ENCODE data around the gene HABP4.

HABP4 gene, protein sequence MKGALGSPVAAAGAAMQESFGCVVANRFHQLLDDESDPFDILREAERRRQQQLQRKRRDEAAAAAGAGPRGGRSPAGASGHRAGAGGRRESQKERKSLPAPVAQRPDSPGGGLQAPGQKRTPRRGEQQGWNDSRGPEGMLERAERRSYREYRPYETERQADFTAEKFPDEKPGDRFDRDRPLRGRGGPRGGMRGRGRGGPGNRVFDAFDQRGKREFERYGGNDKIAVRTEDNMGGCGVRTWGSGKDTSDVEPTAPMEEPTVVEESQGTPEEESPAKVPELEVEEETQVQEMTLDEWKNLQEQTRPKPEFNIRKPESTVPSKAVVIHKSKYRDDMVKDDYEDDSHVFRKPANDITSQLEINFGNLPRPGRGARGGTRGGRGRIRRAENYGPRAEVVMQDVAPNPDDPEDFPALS

DNA sequence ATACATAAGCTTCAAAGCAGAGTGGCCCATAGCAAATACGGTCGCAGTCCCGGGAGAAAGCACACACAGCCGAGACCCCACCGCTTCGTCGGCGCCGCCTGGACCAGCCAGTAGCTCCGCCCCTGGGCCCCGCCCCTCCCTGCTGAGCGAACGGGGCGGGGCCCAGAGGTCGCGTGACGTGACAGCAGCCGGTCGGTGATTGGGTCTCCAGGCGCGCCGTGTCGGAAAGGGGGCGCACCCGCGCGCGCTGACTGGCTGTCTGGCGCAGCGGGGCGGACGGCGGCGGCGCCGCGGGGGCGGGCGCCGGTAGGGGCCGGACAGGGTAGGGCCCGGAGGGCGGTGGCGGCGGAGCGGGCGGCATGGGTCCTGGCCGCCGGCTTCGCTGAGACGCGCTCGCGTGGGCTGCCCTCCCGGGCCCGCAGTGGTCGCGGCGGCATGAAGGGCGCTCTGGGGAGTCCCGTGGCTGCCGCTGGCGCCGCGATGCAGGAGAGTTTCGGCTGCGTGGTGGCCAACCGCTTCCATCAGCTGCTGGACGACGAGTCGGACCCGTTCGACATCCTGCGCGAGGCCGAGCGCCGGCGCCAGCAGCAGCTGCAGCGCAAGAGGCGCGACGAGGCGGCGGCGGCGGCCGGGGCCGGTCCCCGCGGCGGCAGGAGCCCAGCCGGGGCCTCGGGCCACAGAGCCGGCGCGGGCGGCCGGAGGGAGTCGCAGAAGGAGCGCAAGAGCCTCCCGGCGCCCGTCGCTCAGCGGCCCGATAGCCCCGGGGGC lies at the start of gene HABP4:
Gene HABP4 (plus strand): TSS at position 325 of the 768 bp plus-strand sequence. CDS start 111 bp downstream, at position 436.
- peak within 1 kb of the TSS; percentile 59 for H3K4me3 ChIP-seq (ENCODE audit: low read depth, low read length)

DNA sequence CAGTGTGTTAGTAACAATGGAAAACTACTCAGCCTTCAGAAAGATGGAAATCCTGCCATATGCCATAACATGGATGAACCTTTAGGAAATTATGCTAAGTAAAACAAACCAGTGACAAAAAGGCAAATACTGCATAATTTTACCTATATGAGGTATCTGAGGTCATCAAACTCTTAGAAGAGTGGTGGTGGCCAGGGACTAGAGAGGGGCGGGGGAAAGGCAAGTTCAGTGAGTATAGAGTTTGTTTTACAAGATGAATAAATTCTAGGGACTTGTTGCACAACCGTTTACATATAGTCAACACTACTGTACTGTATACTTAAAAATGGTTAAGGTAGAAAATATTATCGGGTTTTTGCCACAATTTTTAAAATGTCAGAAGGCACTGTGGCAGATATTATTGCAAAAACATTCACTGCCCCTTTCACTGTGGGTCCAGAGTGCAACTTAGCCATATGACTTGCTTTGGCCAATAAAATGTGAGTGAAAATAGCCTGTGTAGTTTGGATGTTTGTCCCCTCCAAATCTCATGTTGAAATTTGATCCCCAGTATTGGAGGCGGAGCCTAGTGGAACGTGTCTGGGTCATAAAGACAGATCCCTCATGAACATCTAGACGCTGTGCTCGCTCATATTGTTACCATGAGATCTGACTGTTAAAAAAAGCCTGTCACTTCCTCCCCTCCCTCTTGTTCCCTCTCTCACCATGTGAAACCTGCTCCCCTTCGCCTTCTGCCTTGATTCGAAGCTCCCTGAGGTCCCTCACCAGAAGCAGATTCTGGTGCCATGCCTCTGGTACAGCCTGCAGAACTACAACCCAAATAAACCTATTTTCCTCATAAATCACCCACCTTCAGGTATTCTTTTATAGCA lies 41.3 kb upstream of the HABP4 start:
- no peak overlapping the region for H3K4me3 ChIP-seq (ENCODE audit: low read depth, low read length)

DNA sequence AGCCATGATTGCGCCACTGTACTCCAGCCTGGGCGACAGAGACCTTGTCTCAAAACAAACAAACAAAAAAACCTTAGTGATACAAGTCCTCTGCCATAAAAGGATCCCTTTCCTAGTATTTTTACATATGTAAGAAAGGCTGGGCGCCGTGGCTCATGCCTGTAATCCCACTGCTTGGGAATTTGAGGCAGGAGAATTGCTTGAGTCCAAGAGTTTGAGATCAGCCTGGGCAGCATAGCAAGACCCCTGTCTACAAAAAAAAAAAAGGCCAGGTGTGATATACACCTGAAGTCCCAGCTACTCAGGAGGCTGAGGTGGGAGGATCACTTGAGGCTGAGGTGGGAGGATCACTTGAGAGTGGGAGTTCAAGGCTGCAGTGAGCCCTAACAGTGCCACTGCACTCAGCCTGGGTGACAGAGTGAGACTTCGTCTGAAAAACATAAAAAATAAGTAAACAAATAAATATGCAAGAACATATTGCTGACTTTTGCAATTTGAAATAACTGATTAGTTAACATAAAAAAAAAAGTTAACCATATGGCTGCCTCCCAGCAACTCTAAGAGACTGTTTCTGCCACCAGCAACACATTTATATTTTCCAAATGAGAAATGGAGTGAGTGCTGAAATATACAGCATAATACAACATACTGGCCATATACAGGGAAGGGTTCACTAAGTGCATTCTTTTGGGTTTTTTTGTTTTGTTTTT lies 38.7 kb upstream of the HABP4 start:
- H3K4me3 ChIP-seq (ENCODE audit: low read depth, low read length) = no peak overlapping the region

DNA sequence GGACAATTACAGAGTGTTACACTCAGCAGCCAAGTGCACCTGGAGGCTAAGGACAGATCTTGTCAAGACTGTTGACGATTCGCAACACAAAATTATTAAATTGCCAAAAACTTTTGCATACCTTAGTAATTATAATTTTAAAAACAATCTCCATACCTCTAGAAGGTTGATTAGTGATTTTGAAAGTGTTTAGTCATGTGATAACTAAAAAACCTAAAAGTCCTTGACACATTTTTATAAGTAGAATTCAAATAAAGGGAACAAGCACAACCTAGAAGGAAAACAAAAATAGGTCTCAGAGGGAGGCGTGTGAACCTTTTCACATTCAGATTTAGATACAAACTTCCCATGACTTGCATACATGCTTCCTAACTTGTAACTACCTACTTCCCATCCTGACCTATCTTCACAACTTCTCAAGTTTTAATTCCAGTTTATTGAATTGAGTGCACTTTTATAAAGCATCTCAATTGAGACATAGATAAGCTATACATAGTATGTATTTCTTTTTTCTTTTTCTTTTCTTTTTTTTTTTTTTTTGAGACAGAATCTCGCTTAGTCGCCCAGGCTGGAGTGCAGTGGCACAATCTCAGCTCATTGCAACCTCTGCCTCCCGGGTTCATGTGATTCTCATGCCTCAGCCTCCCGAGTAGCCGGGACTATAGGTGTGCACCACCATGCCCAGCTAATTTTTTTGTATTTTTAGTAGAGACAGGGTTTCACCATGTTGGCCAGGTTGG lies 37.6 kb upstream of the HABP4 start:
- H3K4me3 ChIP-seq (ENCODE audit: low read depth, low read length) = no peak overlapping the region

DNA sequence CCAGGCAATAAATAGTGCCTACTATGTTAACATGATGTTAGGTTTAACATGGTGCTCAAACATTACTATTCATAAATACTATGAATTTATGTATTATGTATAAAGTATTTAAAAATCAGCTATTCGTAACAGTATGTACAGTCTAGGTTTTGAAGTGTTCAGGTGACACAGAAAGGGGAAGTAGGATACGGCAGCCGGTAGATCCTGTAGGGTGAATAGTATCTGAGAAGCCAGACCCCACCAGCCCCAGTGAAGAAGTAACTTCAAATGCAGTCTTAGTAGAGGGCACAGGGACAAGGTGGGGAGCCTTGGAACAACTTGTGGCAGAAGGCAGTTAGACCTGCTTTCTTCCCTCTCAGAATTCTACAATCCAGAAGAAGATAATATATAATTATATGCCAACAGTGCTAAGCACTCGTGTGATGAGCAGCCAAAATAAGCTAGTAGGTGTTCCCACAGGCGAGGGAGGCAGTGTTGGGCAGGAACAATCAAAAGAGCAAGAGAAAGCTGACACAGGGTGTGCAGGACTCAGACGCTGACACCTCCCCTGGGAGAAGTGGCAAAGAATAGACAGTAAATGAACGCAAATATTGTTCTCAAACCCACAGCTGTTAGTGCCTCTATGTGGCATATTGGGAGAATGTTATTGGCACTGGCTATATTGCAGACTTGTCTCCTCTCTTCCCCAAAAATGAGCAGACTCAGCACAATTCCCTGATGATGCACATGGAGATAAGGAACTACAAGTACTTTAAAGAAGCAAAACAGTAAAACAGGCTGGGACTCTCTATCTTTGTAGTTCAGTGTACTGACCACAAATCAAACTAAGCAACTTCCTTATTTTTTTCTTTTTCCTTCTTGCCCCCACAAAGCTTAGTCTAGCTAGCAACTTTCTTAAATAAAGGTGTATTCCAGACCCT lies 36.4 kb upstream of the HABP4 start:
- no peak overlapping the region for H3K4me3 ChIP-seq (ENCODE audit: low read depth, low read length)

DNA sequence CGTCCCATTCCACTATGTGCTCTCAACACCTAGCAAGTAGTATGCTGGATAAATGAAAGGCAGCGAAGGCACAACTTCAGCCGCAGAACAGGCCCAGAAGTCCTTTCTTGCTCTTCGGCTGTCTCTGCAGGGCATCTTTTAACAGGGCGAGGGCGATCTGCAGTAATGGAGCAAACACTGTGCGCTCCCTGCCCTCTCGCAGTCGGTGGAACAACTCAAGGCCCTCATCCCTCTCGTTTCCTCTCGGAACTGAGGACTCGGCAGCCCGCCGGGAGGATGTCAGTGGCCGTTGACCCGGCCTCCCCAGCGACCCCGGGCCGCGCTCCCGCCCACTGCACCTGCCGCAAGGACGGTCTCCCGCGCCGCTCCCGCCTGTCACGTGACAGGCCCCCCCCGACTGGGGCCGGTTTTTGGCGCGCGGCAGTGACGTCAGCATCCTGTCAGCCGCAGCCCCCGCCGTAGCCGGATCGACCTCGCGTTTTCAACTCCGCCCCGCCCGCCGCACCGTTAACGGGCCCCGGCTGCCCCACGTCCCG lies 32.9 kb upstream of the HABP4 start:
- H3K4me3 ChIP-seq (ENCODE audit: low read depth, low read length) = peak overlapping the region; percentile 94

DNA sequence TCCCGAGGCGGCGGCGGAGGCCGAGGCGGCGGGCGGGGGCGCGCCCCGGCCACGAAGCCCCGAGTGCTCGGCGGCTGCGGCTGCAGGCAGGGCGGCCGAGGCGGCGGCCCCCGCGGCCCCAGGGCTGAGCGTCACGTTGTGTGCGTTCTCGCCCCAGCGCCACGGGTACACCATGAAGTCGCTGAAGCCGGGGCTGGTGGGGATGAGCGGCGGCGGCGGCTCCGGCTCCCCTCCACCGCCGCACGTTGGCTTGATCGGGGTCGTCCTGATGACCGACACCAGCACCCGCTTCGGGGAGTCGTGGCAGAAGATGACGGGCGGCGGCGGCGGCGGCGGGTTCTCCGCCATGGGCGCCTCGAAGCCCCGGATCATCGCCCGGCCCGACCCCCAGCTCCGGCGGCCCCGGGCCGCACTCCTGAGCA lies 32.3 kb upstream of the HABP4 start:
- H3K4me3 ChIP-seq (ENCODE audit: low read depth, low read length) = peak overlapping the region; percentile 78

DNA sequence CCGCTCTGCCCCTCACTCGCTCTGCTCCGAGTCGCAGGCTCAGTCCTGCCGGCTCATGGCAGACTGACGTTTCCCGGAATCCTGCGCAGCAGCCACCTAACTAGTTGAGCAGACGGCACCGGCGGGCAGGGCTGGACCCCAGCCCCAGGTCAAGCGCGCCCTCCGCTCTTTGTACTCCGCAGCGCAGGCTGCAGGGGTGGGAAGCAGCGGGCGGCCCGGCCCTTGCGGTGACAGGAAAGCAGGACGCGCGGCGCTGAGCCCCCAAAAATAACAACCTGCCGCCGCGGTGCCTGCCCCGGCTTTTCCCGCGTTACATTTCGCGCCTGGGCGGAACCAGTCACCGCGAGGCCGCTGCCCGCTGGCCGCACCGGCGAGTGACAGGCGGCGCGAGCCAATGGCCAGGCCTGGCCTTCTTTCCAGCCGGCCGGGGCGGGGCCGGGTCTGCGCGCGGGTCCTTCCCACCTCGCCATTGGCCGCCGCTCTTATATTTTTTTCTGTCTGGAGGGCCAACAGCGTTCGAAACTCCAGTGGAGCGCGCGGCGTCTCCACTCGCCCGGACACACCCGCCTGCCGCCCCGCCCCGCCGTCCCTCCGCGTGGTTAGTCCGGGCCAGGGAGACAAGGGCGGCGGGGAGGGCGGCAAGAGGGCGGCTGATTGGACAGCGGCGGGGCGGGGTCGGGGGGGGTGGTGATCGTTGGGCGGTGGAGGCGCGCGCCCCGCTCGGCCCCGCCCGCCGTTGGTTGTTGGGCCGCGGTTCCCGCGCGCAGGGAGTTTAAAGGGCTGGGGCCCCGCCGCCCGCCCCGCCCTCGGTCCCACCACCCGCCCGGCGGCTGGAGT lies 31.7 kb upstream of the HABP4 start, which contains the start of gene ZNF367:
Gene ZNF367 (minus strand): TSS at position 288 of the 837 bp plus-strand sequence. CDS start 338 bp downstream, outside the sequence.
- H3K4me3 ChIP-seq (ENCODE audit: low read depth, low read length) = peak within 1 kb of the TSS; percentile 94

DNA sequence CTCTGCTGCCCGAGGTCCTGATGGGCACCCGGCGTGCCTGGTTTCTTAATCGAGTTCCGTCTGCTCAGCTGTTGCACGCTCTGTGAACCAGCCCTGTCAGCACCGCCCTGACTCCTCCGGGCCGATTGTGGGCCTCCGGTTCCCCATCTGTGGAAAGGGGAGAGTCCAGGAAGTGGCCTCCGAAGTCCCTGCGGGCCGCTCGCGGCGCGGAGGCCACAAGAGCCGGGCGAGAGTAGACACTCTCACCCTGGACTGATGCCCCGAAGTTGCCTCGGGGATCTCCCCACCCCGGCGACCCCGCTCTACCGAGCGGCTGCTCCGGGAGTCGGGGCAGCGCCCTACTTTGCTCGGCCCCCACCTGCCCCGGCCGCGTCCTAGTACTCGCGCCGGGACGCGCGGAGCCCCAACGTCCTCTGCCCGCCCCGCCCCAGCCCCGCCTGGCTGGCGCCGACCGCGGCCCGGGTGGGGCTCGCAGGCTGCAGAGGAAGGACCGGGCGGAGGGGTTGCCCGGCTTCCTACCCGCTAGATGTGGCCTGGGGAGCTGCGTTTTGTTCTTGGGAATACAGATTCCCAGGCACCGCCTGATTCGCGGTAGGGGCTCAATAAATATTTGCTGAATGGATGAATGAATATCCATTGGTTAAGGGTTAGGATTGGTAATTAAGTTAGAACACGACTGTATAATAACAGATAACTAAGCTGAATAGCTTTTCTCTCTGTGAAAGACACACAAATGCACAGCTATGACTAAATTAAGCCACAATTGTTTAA lies 30.9 kb upstream of the HABP4 start:
- peak overlapping the region; percentile 80 for H3K4me3 ChIP-seq (ENCODE audit: low read depth, low read length)

DNA sequence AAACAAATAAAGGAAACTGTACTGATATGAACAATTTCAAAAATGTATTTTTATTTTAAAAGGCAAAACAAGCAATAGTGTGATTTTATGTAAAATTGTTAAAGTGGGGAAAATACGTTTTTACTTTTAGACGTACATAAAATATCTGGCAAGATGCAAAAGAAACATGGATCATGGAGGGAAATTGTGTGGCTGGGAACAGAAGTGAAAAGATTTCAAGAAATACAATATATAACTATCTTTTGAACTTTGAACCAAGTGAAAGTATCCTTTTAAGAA lies 30.3 kb upstream of the HABP4 start:
- peak overlapping the region; percentile 80 for H3K4me3 ChIP-seq (ENCODE audit: low read depth, low read length)

DNA sequence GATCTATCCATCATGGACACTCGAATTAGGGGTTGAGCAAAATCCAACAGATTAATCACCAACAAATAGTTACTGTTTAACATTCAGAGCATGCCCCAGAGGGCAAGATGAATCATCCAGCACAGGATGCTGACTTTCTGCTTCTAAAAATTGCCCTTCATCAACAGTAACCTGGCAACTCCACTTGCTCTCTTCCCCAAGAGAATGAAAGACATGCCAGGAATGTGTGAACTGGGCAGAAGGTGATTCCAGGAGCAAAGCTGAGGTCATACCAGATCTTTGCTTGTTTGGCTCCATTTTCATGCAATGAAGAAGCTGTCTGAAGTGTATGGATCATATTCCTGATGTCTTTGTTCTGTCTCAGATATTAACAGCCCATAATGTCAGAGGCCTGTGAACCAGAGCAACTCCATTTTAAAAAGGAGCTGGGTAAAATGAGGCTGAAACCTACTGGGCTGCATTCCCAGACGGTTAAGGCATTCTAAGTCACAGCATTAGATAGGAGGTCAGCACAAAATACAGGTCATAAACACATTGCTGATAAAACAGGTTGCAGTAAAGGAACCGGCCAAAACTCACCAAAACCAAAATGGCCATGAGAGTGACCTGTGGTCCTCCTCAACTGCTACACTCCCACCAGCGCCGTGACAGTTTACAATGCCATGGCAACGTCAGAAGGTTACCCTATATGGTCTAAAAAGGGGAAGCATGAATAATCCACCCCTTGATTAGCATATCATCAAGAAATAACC lies 29.3 kb upstream of the HABP4 start:
- no peak overlapping the region for H3K4me3 ChIP-seq (ENCODE audit: low read depth, low read length)

DNA sequence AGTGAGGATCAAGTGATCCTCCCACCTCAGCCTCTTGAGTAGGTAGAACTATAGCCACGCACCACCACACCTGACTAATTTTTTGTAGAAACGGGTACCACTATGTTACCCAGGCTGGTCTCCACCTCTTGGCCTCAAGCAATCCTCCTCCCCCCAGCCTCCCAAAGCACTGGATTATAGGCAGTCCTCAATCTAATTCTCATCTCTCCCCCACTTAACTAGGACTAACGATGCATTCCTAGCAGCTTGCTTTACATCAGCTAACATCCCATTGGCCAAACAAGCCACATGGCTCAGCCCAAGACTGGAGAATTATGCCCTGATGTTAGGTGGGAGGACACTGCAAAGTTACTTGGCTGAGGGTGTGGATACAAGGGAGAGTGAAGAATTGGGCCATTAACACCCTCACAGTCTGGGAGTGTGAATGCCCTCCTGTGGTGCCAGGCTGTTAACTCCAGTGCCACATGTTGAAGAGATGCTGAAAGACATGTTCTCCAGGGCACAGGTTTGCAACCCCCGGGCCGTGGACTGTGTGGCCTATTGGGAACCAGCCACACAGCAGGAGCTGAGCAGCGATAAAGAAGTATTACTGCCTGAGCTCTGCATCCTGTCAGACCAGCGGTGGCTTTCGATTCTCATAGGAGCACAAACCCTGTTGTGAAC lies 26.5 kb upstream of the HABP4 start:
- H3K4me3 ChIP-seq (ENCODE audit: low read depth, low read length) = no peak overlapping the region

DNA sequence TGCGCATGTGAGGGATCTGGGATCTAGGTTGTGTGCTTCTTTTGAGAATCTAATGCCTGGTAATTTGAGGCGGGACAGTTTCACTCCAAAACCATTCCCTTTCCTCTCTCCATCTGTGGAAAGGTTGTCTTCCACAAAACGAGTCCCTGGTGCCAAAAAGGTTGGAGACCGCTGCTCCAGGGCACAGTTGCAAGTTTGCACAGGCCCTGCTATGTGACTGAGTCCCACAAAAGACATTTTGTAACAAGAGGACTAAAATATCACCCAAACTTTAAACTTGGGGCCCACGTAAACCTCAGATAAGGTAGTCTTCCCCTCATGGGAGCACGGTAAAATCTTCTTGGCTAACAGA lies 26.0 kb upstream of the HABP4 start:
- H3K4me3 ChIP-seq (ENCODE audit: low read depth, low read length) = no peak overlapping the region

DNA sequence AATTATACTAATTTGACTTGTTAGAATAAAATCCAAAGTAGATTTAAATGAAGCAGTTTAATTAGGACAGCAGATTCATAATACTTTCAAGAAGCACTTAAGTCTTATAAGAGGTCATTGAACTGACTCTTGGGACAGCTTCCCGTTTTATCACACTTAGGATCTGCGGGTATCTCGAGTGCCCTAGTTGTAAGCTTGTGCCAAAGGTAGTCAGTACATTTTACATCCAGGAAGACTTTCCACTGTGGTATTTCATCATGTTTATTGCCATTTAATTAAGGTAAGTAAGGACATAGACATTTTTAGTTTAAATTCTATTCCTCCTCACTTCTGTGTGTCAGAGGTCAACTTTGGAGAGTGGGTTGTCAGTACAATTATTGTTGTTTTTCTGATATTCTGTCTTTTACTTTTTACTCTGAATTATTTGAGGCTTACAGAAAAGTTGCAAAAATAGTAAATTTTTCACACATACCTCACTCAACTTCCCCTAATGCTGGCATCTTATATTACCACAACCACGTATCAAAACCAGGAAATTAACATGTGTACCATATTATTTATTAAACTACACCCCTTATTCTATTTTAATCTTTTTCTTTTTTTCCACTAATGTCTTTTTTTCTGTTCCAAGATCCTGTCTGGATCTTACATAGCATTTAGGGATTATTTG lies 24.3 kb upstream of the HABP4 start:
- no peak overlapping the region for H3K4me3 ChIP-seq (ENCODE audit: low read depth, low read length)

DNA sequence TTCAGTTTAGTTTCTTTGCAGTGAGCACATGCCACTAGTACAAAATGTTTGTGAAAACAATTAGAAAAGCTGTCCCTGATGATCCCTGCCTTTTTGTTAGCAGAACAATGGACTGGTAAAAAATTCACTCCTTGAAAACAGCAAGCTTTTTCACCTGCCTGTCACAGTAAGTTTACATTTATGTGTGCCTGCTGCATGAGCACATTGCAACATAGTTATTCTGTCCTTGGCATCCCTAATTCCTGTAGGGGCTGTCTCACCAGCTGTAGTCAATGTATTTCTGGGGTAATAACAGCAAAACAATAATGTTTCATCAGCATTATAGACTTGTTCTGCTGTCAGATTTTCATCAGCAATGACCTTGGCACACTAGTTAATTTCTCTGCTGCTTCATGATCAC lies 20.2 kb upstream of the HABP4 start:
- no peak overlapping the region for H3K4me3 ChIP-seq (ENCODE audit: low read depth, low read length)
